ENCODE measurements around the gene HYAL3. TPM values are rescaled to one million over a fixed set of nuclear protein-coding genes. Genes with fewer than 3 reads are reported as not detected.
A peak's percentile ranks its signal among the peaks of the same experiment; 100 is the strongest.

HYAL3 gene
- total and polyA plus RNA-seq, 2 of the 13 experiments (the other 11 are each of a cell fraction or from before 2014, with no cell fraction given) = 5.5 to 10.4 TPM

GRCh38 chr3:50274371-50275104, 24.7 kb downstream of the HYAL3 start (continued):
- TF ChIP-seq NFIC (IDR thresholded peaks at IDR 0.05; ENCODE audit: low read length) = no peak
- no peak for TF ChIP-seq MEIS1 (CRISPR knock-in tag; IDR thresholded peaks at IDR 0.05; ENCODE audit: borderline replicate concordance)
- no peak for TF ChIP-seq ZNF570 (CRISPR knock-in tag; IDR thresholded peaks at IDR 0.05; ENCODE audit: borderline replicate concordance)
- TF ChIP-seq, protein P1, sequence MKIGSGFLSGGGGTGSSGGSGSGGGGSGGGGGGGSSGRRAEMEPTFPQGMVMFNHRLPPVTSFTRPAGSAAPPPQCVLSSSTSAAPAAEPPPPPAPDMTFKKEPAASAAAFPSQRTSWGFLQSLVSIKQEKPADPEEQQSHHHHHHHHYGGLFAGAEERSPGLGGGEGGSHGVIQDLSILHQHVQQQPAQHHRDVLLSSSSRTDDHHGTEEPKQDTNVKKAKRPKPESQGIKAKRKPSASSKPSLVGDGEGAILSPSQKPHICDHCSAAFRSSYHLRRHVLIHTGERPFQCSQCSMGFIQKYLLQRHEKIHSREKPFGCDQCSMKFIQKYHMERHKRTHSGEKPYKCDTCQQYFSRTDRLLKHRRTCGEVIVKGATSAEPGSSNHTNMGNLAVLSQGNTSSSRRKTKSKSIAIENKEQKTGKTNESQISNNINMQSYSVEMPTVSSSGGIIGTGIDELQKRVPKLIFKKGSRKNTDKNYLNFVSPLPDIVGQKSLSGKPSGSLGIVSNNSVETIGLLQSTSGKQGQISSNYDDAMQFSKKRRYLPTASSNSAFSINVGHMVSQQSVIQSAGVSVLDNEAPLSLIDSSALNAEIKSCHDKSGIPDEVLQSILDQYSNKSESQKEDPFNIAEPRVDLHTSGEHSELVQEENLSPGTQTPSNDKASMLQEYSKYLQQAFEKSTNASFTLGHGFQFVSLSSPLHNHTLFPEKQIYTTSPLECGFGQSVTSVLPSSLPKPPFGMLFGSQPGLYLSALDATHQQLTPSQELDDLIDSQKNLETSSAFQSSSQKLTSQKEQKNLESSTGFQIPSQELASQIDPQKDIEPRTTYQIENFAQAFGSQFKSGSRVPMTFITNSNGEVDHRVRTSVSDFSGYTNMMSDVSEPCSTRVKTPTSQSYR (CRISPR knock-in tag; IDR thresholded peaks at IDR 0.05; ENCODE audit: borderline replicate concordance) = no peak
- no peak for TF ChIP-seq NCOR1 (IDR thresholded peaks at IDR 0.05; ENCODE audit: borderline replicate concordance, low read length)
- TF ChIP-seq TEAD3 (CRISPR knock-in tag; optimal IDR thresholded peaks at IDR 0.05; ENCODE audit: borderline replicate concordance) = no peak
- no peak for TF ChIP-seq RFXANK (CRISPR knock-in tag; IDR thresholded peaks at IDR 0.05)
- TF ChIP-seq, protein P2, sequence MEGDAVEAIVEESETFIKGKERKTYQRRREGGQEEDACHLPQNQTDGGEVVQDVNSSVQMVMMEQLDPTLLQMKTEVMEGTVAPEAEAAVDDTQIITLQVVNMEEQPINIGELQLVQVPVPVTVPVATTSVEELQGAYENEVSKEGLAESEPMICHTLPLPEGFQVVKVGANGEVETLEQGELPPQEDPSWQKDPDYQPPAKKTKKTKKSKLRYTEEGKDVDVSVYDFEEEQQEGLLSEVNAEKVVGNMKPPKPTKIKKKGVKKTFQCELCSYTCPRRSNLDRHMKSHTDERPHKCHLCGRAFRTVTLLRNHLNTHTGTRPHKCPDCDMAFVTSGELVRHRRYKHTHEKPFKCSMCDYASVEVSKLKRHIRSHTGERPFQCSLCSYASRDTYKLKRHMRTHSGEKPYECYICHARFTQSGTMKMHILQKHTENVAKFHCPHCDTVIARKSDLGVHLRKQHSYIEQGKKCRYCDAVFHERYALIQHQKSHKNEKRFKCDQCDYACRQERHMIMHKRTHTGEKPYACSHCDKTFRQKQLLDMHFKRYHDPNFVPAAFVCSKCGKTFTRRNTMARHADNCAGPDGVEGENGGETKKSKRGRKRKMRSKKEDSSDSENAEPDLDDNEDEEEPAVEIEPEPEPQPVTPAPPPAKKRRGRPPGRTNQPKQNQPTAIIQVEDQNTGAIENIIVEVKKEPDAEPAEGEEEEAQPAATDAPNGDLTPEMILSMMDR (CRISPR knock-in tag; IDR thresholded peaks at IDR 0.05) = peak; percentile 66
- no peak for TF ChIP-seq GTF2F1 (IDR thresholded peaks at IDR 0.05; ENCODE audit: low read length)
- TF ChIP-seq NFATC3 (CRISPR knock-in tag; IDR thresholded peaks at IDR 0.05) = no peak
- TF ChIP-seq ATF1 (CRISPR knock-in tag; IDR thresholded peaks at IDR 0.05) = no peak
- no peak for TF ChIP-seq ZNF484 (CRISPR knock-in tag; IDR thresholded peaks at IDR 0.05; ENCODE audit: borderline replicate concordance, low read depth)
- no peak for TF ChIP-seq ZNF530 (CRISPR knock-in tag; IDR thresholded peaks at IDR 0.05; ENCODE audit: low read depth)
- no peak for TF ChIP-seq ZNF790 (CRISPR knock-in tag; IDR thresholded peaks at IDR 0.05; ENCODE audit: borderline replicate concordance)
- TF ChIP-seq ZBTB10 (CRISPR knock-in tag; IDR thresholded peaks at IDR 0.05; ENCODE audit: borderline replicate concordance) = no peak
- no peak for TF ChIP-seq ZSCAN30 (CRISPR knock-in tag; IDR thresholded peaks at IDR 0.05)
- TF ChIP-seq HDAC2 (CRISPR knock-in tag; IDR thresholded peaks at IDR 0.05) = no peak
- TF ChIP-seq ZNF234 (CRISPR knock-in tag; conservative IDR thresholded peaks at IDR 0.05) = no peak
- no peak for TF ChIP-seq NONO (IDR thresholded peaks at IDR 0.05)
- no peak for TF ChIP-seq NONO (CRISPR knock-in tag; conservative IDR thresholded peaks at IDR 0.05)
- TF ChIP-seq ZNF121 (CRISPR knock-in tag; IDR thresholded peaks at IDR 0.05) = no peak
- no peak for TF ChIP-seq MAFF (IDR thresholded peaks at IDR 0.05; ENCODE audit: low read depth, low read length)
- no peak for TF ChIP-seq FOXK2 (IDR thresholded peaks at IDR 0.05)
- TF ChIP-seq AGO1 (IDR thresholded peaks at IDR 0.05; ENCODE audit: low read depth, low read length, poor library complexity, severe bottlenecking) = no peak
- no peak for TF ChIP-seq SKI (IDR thresholded peaks at IDR 0.05; ENCODE audit: partially characterized antibody)
- TF ChIP-seq NFRKB (IDR thresholded peaks at IDR 0.05) = no peak
